ENCODE results near the gene SPA17. TPM values are rescaled to one million over a fixed set of nuclear protein-coding genes. Genes with fewer than 3 reads are reported as not detected.

Gene SPA17
- total RNA-seq, 1 experiment from 2014 or later, result 3.8 TPM

- ATAC-seq (peak; percentile 82), DNase-seq (ENCODE audit: low spot score) (peak; percentile 31)
- no peaks in the 10 kb centered on the region for H3K9me3 Mint-ChIP-seq
- ChIA-PET CTCF (interaction anchor here (0.6 to 2.3 kb wide), 13 partner anchors 12 to 220 kb away, joined by 3 to 11 read pairs (median 5); partner anchors contain the start of genes SIAE and SPA17), POLR2A (interaction anchor here (0.8 kb wide), 1 partner anchor 106 kb away, joined by 3 read pairs; no protein-coding TSS in a partner anchor)
- TF ChIP-seq ELF4 (CRISPR knock-in tag; IDR thresholded peaks at IDR 0.05; ENCODE audit: low read depth) (no peak), ZNF232 (CRISPR knock-in tag; IDR thresholded peaks at IDR 0.05) (no peak), TEAD4 (CRISPR knock-in tag; IDR thresholded peaks at IDR 0.05) (no peak), NR3C1 (CRISPR knock-in tag; conservative IDR thresholded peaks at IDR 0.05; ENCODE audit: low read depth) (no peak), ZNF263 (CRISPR knock-in tag; IDR thresholded peaks at IDR 0.05; ENCODE audit: low read depth) (no peak), ZNF138 (CRISPR knock-in tag; conservative IDR thresholded peaks at IDR 0.05) (no peak), ZNF425 (CRISPR knock-in tag; conservative IDR thresholded peaks at IDR 0.05) (no peak), GTF2I (CRISPR knock-in tag; conservative IDR thresholded peaks at IDR 0.05) (no peak), GABPB1 (CRISPR knock-in tag; IDR thresholded peaks at IDR 0.05) (no peak), ETV6 (CRISPR knock-in tag; IDR thresholded peaks at IDR 0.05) (no peak), SMAD4 (CRISPR knock-in tag; IDR thresholded peaks at IDR 0.05) (no peak), ZBTB43 (CRISPR knock-in tag; IDR thresholded peaks at IDR 0.05) (no peak)
- peaks cover 3% of the 10 kb centered on the region for H3K27me3 Mint-ChIP-seq (ENCODE audit: low read depth)
- H3K4me3 Mint-ChIP-seq, result 0 out of 2 replicates have a peak overlapping the region, but pooled peaks have one; percentile 6
- no peaks in the 10 kb centered on the region for H3K36me3 Mint-ChIP-seq
- 0 out of 2 replicates have a peak overlapping the region, but pooled peaks have one; percentile 18 for H3K27ac Mint-ChIP-seq
- peaks cover 20% of the 10 kb centered on the region for H3K4me1 Mint-ChIP-seq
Observed at GRCh38 chr11:124656774-124657630, 16.7 kb upstream of the SPA17 start.

DNA sequence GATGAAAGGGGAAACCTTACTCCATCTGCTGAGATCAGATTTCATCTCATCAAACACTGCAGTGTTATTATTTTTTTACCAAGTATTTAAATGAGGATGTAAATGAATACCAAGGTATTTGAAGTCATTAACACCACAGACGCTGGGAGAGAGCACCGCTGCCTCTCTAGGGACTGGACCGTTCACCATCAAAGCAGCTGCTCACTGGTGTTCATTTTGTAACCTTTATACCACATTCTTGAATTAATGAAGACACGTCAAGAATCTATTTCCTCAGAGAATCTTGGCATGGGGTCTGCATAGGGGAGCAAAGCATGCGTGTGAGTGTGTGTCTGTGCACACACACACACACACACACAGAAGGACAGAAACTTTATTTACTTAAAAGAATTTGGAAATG, 15.8 kb upstream of the SPA17 start:
- ChIA-PET CTCF (interaction anchor here (1.0 to 2.3 kb wide), 4 partner anchors 11 to 121 kb away, joined by 3 to 11 read pairs (median 10); no protein-coding TSS in a partner anchor), POLR2A (no interaction called here)
- H3K27ac Mint-ChIP-seq, result no peak overlapping the region
- no peak for ATAC-seq
- no peaks in the 10 kb centered on the region for H3K36me3 Mint-ChIP-seq
- peaks cover 20% of the 10 kb centered on the region for H3K4me1 Mint-ChIP-seq
- DNase-seq (ENCODE audit: low spot score), result no peak
- TF ChIP-seq ZNF416 (CRISPR knock-in tag; IDR thresholded peaks at IDR 0.05) (no peak), TP53 (CRISPR knock-in tag; IDR thresholded peaks at IDR 0.05) (no peak), NR2C2 (CRISPR knock-in tag; IDR thresholded peaks at IDR 0.05) (no peak), JAZF1 (CRISPR knock-in tag; IDR thresholded peaks at IDR 0.05) (no peak), NFYB (CRISPR knock-in tag; conservative IDR thresholded peaks at IDR 0.05; ENCODE audit: low read depth) (no peak), PRRX2 (CRISPR knock-in tag; IDR thresholded peaks at IDR 0.05) (no peak), GABPB1 (CRISPR knock-in tag; IDR thresholded peaks at IDR 0.05) (no peak), CREM (CRISPR knock-in tag; IDR thresholded peaks at IDR 0.05) (no peak), IRF2 (CRISPR knock-in tag; IDR thresholded peaks at IDR 0.05; ENCODE audit: borderline replicate concordance, low read depth) (no peak), EMX1 (CRISPR knock-in tag; IDR thresholded peaks at IDR 0.05) (no peak)
- TF ChIP-seq, protein P1, sequence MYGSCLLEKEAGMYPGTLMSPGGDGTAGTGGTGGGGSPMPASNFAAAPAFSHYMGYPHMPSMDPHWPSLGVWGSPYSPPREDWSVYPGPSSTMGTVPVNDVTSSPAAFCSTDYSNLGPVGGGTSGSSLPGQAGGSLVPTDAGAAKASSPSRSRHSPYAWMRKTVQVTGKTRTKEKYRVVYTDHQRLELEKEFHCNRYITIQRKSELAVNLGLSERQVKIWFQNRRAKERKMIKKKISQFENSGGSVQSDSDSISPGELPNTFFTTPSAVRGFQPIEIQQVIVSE (CRISPR knock-in tag; IDR thresholded peaks at IDR 0.05; ENCODE audit: borderline replicate concordance), result no peak
- TF ChIP-seq, protein P2, sequence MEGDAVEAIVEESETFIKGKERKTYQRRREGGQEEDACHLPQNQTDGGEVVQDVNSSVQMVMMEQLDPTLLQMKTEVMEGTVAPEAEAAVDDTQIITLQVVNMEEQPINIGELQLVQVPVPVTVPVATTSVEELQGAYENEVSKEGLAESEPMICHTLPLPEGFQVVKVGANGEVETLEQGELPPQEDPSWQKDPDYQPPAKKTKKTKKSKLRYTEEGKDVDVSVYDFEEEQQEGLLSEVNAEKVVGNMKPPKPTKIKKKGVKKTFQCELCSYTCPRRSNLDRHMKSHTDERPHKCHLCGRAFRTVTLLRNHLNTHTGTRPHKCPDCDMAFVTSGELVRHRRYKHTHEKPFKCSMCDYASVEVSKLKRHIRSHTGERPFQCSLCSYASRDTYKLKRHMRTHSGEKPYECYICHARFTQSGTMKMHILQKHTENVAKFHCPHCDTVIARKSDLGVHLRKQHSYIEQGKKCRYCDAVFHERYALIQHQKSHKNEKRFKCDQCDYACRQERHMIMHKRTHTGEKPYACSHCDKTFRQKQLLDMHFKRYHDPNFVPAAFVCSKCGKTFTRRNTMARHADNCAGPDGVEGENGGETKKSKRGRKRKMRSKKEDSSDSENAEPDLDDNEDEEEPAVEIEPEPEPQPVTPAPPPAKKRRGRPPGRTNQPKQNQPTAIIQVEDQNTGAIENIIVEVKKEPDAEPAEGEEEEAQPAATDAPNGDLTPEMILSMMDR (IDR thresholded peaks at IDR 0.05), result no peak
- TF ChIP-seq, protein P3, sequence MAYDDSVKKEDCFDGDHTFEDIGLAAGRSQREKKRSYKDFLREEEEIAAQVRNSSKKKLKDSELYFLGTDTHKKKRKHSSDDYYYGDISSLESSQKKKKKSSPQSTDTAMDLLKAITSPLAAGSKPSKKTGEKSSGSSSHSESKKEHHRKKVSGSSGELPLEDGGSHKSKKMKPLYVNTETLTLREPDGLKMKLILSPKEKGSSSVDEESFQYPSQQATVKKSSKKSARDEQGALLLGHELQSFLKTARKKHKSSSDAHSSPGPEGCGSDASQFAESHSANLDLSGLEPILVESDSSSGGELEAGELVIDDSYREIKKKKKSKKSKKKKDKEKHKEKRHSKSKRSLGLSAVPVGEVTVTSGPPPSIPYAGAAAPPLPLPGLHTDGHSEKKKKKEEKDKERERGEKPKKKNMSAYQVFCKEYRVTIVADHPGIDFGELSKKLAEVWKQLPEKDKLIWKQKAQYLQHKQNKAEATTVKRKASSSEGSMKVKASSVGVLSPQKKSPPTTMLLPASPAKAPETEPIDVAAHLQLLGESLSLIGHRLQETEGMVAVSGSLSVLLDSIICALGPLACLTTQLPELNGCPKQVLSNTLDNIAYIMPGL (CRISPR knock-in tag; IDR thresholded peaks at IDR 0.05), result no peak
- no peaks in the 10 kb centered on the region for H3K9me3 Mint-ChIP-seq
- H3K4me3 Mint-ChIP-seq, result no peak overlapping the region
- H3K27me3 Mint-ChIP-seq (ENCODE audit: low read depth), result peaks cover under 1% of the 10 kb centered on the region

All from WTC11 (cell line).